HL-60 (cell line): ENCODE results near the gene SLC4A4.

Experiments used
- CTCF ChIP-seq: IDR thresholded peaks from one replicate; pipeline ENCODE4 v1.5.1; 2011; ENCODE audit warnings: low read length, control low read depth, inconsistent platforms; ENCODE audit not compliant: insufficient read depth
- GABPA ChIP-seq: IDR thresholded peaks from 2 replicates; pipeline ENCODE4 v1.6.1; 2012; ENCODE audit warnings: low read depth
- POLR2AphosphoS5 ChIP-seq: IDR thresholded peaks from 2 replicates; pipeline ENCODE4 v1.6.1; 2012; ENCODE audit warnings: low read depth
- SPI1 ChIP-seq: IDR thresholded peaks from 2 replicates; pipeline ENCODE4 v1.6.1; 2012; ENCODE audit warnings: low read depth, mild to moderate bottlenecking, borderline replicate concordance

DNA sequence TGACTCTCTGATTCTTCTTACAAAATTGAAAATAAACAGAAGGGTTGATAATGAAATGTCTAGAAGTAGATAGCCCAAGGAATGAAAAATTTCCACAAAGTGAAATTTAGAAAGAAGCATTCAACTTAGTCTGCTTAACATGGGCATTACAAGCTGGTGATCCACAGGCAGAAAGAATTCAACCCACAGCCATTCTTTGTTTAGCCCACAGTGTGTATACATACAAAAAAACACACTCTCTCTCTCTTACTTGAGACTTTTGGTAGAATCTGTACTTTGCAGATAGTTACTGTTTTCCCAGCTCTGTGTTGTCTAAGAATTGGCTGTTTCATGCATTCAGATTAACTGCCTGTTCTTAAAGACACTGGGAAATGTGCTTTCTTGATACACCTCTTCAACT is 159.8 kb downstream of the SLC4A4 start:
- no peak for TF ChIP-seq CTCF
- no peak for TF ChIP-seq GABPA
- TF ChIP-seq SPI1 = no peak
- TF ChIP-seq POLR2AphosphoS5 = no peak
